IPS DF 6.9 (cell line): ENCODE measurements around the gene GATM.

Experiments used
- DNase-seq: peaks from one replicate; pipeline ENCODE4 v3.0.0-alpha.2; 2013; ENCODE audit warnings: low read depth, low spot score
- H3K27ac ChIP-seq: one replicate; pipeline ENCODE4 v1.5.1; 2013; ENCODE audit warnings: low read length, control low read depth
- H3K27me3 ChIP-seq: 2 replicates; pipeline ENCODE4 v1.6.1; 2013; ENCODE audit warnings: mild to moderate bottlenecking, low read length; ENCODE audit not compliant: control insufficient read depth, insufficient read depth
- H3K36me3 ChIP-seq: 2 replicates; pipeline ENCODE4 v1.6.1; 2013; ENCODE audit warnings: low read length; ENCODE audit not compliant: control insufficient read depth, insufficient read depth
- H3K4me1 ChIP-seq: 2 replicates; pipeline ENCODE4 v1.6.1; 2013; ENCODE audit warnings: low read length; ENCODE audit not compliant: control insufficient read depth, insufficient read depth
- H3K4me3 ChIP-seq: 2 replicates; pipeline ENCODE4 v1.5.1; 2013; ENCODE audit warnings: mild to moderate bottlenecking, low read length
- H3K9me3 ChIP-seq: 2 replicates; pipeline ENCODE4 v1.6.1; 2013; ENCODE audit warnings: low read length, inconsistent platforms; ENCODE audit not compliant: control insufficient read depth, insufficient read depth
- WGBS: extraction: QIAGEN DNeasy Blood & Tissue Kit; methylation state at CpG from one replicate; pipeline ENCODE4 v1.1.7; 2013; ENCODE audit warnings: mixed read lengths, missing lambda C conversion rate; ENCODE audit not compliant: insufficient read length, insufficient coverage; 5-methylcytosine and 5-hydroxymethylcytosine counted together

The GATM gene

DNA sequence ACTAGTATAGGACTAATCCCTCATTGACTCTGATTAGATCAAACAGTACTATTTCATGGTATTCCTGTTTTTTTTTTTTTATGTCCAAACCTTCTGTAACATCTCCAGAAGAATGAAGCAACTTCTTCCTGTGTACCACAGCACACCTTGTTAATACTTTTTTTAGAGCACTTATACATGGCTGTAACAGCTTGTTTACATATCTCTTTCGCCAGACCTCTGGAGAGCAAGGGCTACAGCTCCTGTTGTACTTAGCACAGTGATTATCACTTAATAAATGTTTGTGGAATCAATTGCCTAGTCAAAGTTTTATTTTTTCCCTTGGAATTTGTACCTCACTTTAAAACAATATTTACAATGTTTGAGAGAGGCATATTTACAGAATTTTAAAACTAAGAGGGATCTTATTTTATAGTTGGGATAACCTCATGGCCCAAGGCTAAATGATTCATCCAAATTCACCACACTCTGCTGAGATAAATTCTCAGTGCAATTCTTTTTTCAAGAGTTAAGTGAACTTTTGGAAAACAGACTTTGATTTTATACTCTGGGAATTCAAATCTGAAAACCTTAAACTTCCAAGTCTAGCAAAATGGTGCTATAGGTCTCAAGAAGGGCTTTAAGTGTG, 9.2 kb upstream of the GATM start:
- H3K27me3 ChIP-seq: no peaks in the 10 kb centered on the region
- H3K4me3 ChIP-seq: no peak overlapping the region
- H3K27ac ChIP-seq: no peak overlapping the region
- no peaks in the 10 kb centered on the region for H3K9me3 ChIP-seq
- WGBS: no CpG with 5 or more reads among the region's 1 CpG
- H3K36me3 ChIP-seq: no peaks in the 10 kb centered on the region
- no peaks in the 10 kb centered on the region for H3K4me1 ChIP-seq
- no peak for DNase-seq

- H3K36me3 ChIP-seq: no peaks in the 10 kb centered on the region
- H3K9me3 ChIP-seq: no peaks in the 10 kb centered on the region
- H3K4me3 ChIP-seq: no peak overlapping the region
- no peaks in the 10 kb centered on the region for H3K4me1 ChIP-seq
- DNase-seq: no peak
- no peak overlapping the region for H3K27ac ChIP-seq
- no CpG with 5 or more reads among the region's 1 CpG for WGBS
- H3K27me3 ChIP-seq: no peaks in the 10 kb centered on the region
Measured at GRCh38 chr15:45386974-45387373, 8.6 kb upstream of the GATM start.

GRCh38 chr15:45386420-45386819, 8.1 kb upstream of the GATM start:
- no CpG with 5 or more reads among the region's 5 CpGs for WGBS
- H3K4me1 ChIP-seq: no peaks in the 10 kb centered on the region
- H3K4me3 ChIP-seq: no peak overlapping the region

DNA sequence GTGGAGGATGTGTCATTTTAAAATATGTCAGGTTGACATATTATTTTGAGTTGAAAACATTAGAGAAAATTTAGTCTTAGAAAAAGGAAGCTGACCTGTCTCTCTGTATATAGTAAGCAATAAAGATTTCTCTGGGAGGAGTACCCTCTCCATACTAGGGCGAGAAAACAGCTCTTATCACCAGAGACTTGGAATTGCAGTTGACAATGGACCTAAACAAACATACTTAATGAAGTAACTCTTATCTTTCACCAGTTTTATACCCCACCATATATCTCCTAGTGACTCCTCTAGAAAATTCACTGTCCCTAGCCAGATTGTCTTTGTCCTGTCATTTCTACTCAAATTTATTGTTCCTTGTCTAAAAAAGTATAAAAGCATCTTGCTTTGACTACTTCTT, 7.2 kb upstream of the GATM start:
- H3K36me3 ChIP-seq: no peaks in the 10 kb centered on the region
- no peak overlapping the region for H3K27ac ChIP-seq
- H3K9me3 ChIP-seq: no peaks in the 10 kb centered on the region
- no peak for DNase-seq
- H3K27me3 ChIP-seq: no peaks in the 10 kb centered on the region
- no peak overlapping the region for H3K4me3 ChIP-seq
- no CpG with 5 or more reads among the region's 1 CpG for WGBS
- no peaks in the 10 kb centered on the region for H3K4me1 ChIP-seq

More at GRCh38 chr15:45386420-45386819, 8.1 kb upstream of the GATM start:
- no peaks in the 10 kb centered on the region for H3K36me3 ChIP-seq
- H3K27me3 ChIP-seq: no peaks in the 10 kb centered on the region
- DNase-seq: no peak
- H3K9me3 ChIP-seq: no peaks in the 10 kb centered on the region
- no peak overlapping the region for H3K27ac ChIP-seq

DNA sequence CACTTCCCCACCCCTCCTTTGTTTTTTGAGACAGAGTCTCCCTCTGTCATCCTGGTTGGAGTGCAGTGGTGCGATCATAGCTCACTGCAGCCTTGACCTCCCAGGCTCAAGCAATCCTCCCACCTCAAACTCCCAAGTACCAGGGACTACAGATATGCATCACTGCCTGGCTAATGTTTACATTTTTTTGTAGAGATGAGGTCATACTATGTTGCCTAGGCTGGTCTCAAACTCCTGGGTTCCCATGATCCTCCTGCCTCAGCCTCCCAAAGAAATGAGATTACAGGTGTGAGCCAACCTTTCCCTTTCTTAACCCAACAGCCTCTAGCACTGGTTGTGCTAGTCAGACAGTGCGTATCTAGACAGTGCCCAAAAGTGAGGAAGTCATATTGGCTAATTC, 6.4 kb upstream of the GATM start:
- no CpG with 5 or more reads among the region's 2 CpGs for WGBS
- DNase-seq: no peak
- H3K27me3 ChIP-seq: no peaks in the 10 kb centered on the region
- H3K9me3 ChIP-seq: no peaks in the 10 kb centered on the region
- no peaks in the 10 kb centered on the region for H3K4me1 ChIP-seq
- no peak overlapping the region for H3K27ac ChIP-seq
- no peak overlapping the region for H3K4me3 ChIP-seq
- no peaks in the 10 kb centered on the region for H3K36me3 ChIP-seq

- peak overlapping the region; percentile 42; the same call in 1 of the 2 replicates for H3K4me3 ChIP-seq
- H3K36me3 ChIP-seq: no peaks in the 10 kb centered on the region
- H3K4me1 ChIP-seq: no peaks in the 10 kb centered on the region
- H3K9me3 ChIP-seq: no peaks in the 10 kb centered on the region
- DNase-seq: no peak
- H3K27ac ChIP-seq: no peak overlapping the region
- no CpG with 5 or more reads among the region's 11 CpGs for WGBS
- H3K27me3 ChIP-seq: peaks cover 22% of the 10 kb centered on the region; the same call in 1 of the 2 replicates
Measured at GRCh38 chr15:45378913-45379262, 544 bp upstream of the GATM start.

DNA sequence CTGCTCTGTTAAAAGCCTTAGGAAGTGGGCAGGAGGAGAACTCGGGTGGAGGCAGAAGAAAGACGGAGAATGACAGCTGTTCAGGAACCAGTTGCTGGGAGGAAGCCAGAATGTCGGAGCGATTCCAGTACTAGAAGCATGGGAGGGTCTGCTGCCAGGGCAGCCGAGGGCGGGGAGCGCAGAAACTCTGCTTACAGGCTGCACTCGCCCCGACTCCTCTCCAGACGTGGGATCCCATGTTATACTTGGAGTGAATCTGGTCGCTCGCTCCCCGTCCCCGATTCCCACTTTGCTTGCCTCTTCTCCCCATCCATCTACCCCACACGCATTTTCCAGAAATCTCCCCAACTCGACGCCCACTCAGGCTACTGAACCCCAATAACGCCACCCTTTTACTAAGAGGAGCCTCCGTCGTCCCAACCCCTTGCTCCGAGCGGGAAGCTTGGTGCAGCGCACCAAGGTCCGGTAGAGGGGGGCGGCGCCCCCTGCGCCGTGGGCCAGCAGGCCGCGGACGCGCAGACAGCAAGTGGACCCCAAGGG, 665 bp downstream of the GATM start:
- no peak for DNase-seq
- Histone ChIP-seq H3K4me3 (peak overlapping the region; percentile 42; the same call in 1 of the 2 replicates), H3K4me1 (no peaks in the 10 kb centered on the region), H3K9me3 (no peaks in the 10 kb centered on the region), H3K27me3 (peaks cover 22% of the 10 kb centered on the region; the same call in 1 of the 2 replicates), H3K27ac (no peak overlapping the region), H3K36me3 (no peaks in the 10 kb centered on the region)
- WGBS: no CpG with 5 or more reads among the region's 32 CpGs

GRCh38 chr15:45376967-45377608, 1.3 kb downstream of the GATM start:
- H3K9me3 ChIP-seq: no peaks in the 10 kb centered on the region
- WGBS: no CpG with 5 or more reads among the region's 5 CpGs
- peaks cover 22% of the 10 kb centered on the region; the same call in 1 of the 2 replicates for H3K27me3 ChIP-seq
- no peak overlapping the region for H3K27ac ChIP-seq
- no peaks in the 10 kb centered on the region for H3K36me3 ChIP-seq
- peak overlapping the region; percentile 42; the same call in 1 of the 2 replicates for H3K4me3 ChIP-seq
- DNase-seq: no peak
- no peaks in the 10 kb centered on the region for H3K4me1 ChIP-seq

DNA sequence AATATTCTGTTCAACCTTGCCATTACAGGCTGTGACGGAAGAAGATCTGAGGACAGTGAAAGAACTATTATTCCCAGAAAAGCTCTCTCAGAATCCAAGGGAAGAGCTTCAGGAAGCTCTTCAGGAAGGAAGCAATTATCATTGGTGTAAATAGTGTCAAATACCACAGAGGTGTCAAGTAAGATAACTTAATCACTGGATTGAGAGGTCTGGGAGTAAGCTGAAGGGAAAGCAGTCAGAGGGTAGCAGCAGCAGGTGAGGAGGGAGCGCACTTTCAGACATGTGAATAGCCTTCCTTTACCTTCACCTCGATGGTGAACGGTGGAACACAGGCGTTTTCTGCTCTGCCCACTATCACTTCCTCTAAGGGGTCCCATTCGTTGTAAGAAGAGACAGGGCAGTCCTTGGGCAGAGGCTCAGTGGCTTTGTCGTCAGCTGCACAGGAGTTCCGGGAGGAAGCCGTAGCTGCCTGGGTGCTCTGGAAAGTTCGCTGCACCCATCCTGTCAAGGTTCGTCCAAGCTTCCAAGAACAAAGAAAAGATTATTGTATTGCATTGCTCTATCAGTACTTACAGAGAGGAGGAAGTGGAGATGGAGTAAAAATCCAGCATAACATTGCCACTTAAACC, 1.9 kb downstream of the GATM start:
- DNase-seq: no peak
- no peak overlapping the region for H3K4me3 ChIP-seq
- peaks cover 22% of the 10 kb centered on the region; the same call in 1 of the 2 replicates for H3K27me3 ChIP-seq
- no peaks in the 10 kb centered on the region for H3K9me3 ChIP-seq
- no peaks in the 10 kb centered on the region for H3K4me1 ChIP-seq
- H3K27ac ChIP-seq: no peak overlapping the region
- no peaks in the 10 kb centered on the region for H3K36me3 ChIP-seq
- no CpG with 5 or more reads among the region's 11 CpGs for WGBS

- no peaks in the 10 kb centered on the region for H3K36me3 ChIP-seq
- H3K4me1 ChIP-seq: no peaks in the 10 kb centered on the region
- peaks cover 22% of the 10 kb centered on the region; the same call in 1 of the 2 replicates for H3K27me3 ChIP-seq
- no peak for DNase-seq
- H3K4me3 ChIP-seq: no peak overlapping the region
- no peak overlapping the region for H3K27ac ChIP-seq
- no peaks in the 10 kb centered on the region for H3K9me3 ChIP-seq
- no CpG with 5 or more reads among the region's 3 CpGs for WGBS
Measured at GRCh38 chr15:45375836-45376235, 2.5 kb downstream of the GATM start.
